ENCODE results near the gene TEK.
A peak's percentile ranks its signal among the peaks of the same experiment; 100 is the strongest.

TEK gene

DNA sequence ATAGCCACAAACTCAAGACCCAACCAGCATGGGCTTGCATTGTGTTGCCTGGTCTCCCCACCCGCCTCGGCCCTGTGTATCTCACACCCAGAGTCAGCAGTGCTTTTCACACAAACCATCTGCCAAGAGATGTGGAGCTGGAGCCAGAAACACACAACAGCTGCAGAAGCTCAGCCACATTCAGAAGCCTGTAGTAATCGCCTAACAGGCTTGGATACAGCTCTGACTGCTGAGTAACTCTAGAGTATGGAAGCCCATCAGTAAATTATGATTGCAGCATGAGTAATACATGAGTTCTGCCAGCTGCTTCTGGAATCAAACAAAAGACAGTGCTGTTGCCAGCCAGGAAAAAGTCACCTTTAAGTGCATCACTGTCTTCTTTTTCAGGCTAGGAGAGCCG is 16.0 kb downstream of the TEK start:
- peak; percentile 95 for DNase-seq

DNA sequence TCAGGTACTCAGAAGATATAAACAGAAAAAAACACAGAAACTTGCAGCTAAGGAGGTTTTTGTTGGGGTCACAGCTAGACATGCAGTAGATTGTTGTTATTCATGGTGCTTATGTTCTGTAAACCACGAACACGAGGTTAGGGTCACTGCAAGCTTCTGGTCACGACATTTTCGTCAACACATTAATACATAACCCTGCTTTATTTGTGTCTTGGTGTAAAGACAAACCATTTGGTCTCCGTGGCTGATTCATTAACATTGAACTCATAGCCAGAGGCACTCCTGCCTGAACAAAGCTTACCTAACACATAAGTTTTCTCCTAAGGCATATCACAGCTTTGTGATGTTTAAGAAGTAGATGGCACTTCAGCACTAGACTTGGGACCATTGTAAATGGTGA is 16.9 kb downstream of the TEK start:
- no peak for DNase-seq

DNA sequence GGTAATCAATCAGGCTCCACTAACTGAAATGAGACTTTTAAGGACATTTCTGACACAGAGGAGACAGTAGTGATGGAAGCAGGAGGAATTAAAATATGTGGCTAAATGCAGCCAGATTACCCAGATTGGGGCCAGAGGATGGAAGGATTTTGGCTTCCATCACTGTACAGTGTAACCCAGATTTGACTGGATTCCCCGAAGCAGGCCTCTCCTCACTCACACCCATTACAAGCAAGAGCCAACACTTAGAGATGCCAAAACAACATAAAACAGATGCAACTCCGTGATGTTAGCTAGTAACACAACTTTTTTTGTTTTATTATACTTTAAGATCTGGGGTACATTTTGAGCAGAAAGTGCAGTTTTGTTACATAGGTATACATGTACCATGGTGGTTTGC is 17.6 kb downstream of the TEK start:
- peak; percentile 66 for DNase-seq

DNA sequence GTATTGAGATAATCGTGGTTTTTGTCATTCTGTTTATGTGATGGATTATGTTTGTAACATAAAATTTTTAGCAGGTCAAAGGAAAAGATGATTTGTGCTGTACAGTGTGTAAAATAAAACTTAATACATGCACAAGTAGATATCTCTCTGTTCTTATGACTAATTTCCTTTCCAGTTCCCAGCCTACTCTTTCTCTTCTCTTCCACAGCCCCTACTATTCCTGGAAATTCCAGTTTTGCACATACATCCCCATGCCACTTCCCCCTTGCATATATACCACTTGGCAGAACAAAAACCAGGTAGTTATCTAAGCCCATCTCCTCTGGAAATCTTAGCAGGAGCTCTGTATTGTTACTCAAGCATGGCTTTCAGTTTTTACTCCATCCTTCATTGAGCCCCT is 20.2 kb downstream of the TEK start:
- no peak for DNase-seq

DNA sequence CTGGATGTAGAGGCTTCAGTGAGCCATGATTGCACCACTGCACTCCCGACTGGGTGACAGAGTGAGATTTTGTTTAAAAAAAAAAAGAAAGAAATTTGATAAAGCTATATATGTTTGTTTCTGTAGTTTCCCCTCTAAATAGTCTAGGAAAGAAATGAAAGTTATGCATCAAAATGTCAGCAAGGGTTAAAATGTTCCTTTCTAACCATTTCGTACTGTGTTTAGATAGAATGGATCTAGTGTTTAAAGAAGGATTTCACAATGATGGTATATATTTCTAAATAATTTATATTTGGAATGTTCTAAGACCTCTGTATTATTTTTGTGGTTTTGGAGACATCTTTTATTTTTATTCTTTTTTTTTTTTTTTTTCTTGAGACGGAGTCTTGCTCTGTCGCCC is 22.7 kb downstream of the TEK start:
- no peak for DNase-seq

DNA sequence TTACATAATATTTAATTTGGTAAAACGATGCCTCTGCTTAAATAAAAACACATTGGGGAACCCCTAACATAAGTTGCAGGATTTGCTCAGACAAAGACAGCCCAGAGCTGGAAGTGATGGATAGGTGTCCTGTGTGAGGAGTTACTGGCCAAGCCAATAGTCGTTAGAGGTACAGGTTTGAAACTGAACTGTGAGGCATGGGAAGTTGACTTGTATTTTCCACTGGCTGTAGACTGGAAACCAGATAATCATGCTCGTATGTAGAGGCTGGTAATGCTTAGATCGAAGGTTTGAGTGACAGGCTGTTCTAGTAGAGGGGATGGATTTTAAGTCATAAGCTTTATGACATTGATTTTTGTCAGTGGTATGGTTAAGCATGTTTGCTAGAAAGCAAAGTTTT is 24.8 kb downstream of the TEK start:
- DNase-seq, result no peak

DNA sequence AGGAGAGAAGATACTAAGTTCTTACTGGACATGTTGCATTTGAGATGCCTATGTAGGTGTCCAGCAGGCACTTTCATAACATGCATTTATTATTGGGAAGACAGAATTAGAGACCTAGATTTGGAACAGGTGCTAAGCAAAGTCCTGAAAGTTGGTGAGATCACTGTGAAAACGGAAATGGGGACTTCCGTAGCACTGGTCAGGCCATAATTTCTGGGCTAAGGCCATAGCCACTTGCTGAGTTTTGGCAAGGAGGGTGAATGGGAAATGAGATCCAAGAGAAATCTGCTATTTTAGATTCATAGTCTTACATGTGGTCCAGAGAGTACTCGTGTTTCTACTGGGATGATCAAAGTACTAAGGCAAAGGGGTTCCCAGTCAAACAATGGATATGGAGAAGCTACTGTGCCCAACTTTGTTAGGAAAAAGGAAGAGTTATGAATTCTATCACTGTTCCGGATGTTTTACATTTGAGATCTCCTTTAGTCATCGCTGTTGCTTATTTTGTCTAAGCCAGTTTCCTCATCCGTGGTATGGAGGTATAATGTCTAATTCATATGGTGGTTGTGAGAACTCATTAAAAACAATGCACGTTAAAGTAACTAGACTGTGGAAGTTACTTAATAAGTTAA is 33.4 kb downstream of the TEK start:
- DNase-seq, result no peak

DNA sequence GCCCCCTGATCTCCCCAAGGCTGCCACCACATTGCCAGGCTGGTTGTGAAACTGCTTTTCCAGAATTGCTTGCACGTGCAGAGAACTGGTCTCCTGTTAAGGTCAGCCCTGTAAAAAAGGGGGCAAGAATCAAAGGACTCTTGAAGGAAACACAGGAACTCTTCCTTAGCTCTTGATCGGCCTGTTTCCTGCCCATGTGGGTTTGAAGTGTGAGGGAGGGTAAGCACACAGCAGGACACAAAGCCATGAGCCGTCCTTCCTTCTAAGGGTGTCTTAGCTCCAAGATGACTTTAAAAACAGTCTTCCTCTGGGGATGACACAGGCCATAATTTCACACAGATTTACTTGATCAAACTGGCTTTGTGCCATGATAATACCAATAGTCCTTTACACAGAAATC is 36.1 kb downstream of the TEK start:
- no peak for DNase-seq

DNA sequence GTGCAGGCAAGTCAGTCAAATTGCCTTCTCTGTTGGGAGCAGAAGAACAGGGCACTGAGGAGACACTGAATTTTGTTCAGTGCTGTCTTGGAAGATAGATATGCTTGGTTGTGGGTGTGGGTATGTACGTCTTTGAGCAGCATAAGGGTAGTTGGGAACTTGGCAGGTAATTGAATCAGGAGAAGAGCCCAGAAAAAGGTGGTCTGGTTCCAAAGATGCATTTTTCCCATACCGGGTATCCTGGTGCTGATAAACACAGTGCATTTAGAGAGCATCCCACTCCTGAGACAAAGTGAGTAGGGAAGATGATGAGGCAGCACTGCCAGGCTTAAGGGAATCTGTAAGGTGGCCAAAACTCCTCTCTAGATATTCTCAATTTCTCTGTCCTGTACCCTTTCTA is 40.6 kb downstream of the TEK start:
- no peak for DNase-seq

DNA sequence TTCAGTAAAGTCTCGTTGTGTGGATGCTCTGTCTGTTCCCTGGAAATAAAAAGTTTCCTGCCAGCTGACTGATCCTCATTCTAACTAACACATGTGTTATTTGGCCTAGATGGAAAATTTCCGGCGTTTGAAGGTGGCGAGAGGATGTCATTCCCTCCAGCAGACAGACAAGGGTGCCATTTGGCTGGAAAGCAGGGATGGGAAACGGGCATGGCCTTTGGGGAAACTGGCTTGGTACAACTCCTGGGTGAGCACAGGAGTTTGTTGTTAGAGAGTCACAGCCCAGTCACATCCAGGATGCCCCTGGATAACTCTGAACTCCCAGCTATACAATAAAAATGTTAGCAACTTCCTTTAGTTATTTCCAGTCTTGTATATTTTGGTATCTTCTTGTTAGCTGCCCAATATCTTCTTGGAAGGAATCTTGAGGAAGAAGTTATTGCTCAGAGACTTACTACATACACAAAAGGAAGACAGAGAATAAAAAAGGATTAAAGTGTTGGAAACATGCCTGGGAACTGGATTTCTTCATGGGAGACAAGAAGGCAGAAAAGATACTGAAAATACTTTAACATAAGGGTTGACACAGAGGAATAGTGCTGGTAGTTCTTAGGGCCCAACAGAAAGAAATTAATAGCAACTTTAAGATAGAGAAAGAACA is 41.9 kb downstream of the TEK start:
- peak; percentile 40 for DNase-seq

DNA sequence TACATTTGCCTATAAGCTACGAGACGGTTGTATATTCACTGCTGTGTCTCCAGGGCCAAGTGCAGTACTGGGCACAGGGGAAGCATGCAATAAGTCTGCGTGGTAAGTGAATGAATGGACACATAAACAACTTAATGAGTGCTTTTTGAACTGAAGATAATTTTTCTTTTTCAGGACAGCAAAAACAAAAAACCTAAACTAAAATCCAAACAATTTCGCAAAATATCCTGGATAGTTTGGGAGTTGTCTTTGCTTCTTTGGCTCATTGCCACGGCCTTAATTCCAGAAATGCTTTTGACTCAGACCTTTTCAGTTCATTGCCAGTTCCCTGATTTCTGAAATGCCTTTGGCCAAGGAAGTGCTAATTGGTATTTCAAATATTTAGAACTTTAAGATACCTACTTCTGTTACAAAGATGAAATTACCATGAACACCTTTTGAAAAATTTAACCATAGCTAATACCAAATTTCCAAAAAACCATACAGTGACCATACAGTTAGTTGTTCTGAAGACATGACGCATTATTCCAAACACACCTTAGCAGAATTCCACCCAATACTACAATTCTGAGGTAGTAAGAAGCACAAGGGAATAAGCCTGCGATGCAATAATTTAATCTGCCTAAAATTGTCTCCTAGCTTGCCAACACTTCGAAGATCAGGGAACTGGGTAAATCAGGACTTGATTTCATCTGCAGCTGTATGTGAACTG is 42.8 kb downstream of the TEK start:
- DNase-seq, result no peak

DNA sequence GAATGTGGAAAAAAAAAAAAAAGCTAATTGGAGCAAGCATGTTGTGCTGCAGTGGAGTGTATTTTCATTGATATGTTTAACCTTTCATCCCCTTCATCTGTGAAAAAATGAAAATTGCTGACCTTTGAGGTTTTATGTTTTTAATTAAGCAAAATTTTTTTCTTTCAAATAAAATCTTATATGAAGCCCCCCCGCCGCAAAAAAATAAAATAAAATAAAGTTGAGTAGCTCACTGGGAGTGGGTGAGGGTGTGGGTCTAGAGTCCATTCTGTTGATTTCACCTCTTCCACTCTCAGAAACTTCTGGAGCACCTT is 43.3 kb downstream of the TEK start:
- DNase-seq, result no peak

DNA sequence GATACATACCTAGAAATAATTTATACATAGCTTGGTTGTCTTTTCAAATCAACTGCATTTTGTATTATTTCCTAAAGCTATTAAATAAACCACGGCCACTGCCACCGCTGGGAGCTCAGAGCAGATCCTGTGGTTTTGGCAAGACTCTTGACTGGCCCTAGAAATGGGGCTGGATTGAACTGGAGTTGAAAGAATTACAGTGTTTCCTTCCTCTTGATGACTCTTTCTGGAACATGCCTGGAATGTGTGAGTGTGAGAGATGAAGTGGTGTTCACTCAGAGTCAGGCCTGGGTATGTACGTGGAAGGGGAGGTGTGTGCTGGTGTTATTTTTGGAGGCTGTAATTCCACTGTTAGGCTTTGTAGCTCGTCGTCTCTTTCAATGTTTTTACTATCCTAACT is 45.9 kb downstream of the TEK start:
- DNase-seq, result peak; percentile 47

DNA sequence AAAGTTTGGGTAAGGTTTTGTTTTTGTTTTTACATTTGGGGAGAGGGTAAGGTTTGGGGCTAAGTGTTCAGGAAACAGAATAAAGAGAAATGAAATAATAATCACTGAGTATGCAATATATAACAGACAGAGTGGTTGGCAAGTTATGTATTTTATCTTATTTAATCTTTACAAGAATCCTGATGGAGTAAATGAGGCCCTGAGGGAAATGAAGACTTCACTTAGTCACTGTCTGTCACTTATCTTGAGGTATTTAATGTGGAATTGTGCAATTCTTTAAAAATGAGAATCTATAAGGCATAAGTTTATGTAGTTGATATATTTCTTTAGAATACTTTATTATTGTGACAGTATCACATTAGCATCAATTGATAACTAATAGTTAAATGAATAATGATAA is 48.1 kb downstream of the TEK start:
- no peak for DNase-seq

DNA sequence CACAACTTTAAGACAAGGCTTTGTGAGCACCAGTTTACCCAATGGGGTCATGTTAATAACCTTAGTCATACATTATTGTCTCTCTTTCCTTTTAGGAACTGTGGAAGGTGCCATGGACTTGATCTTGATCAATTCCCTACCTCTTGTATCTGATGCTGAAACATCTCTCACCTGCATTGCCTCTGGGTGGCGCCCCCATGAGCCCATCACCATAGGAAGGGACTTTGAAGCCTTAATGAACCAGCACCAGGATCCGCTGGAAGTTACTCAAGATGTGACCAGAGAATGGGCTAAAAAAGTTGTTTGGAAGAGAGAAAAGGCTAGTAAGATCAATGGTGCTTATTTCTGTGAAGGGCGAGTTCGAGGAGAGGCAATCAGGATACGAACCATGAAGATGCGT is 48.7 kb downstream of the TEK start:
- no peak for DNase-seq

DNA sequence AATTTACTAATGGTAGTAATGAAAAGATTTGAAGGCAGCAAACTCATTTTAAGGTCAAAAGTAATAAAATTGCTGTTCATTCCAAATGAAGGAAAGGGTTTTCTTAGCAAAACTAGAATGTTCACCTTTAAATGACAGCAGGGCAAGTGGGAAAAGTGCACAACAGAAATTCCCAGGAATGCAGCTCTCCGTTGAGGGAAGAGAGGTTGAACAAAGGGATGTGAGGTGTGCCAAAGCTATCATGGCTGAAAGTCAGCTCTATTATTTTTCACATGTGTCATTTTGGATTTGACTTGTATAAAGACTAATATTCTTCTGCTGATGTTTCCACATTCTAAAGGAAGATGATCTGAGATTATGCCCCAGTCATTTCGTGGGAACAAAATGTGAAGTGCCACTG is 51.6 kb downstream of the TEK start:
- DNase-seq, result no peak

DNA sequence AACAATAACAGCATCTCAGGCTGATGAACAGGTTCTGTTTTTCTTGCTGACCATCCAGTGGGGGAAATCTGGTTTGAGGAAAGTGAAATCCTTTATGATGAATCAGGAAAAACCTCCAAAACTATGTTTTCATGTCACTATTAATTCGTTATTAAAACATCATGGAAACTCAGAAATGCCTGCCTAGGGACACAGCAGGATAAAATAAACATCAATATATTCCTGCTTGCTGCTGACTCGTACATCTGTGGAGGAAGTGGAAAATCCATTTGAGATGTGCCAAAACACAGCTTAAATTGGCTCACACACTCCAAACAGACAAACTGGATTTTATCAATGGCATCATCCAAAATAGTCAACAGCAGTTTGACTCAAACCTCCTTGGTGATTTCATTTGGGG is 53.0 kb downstream of the TEK start:
- DNase-seq, result peak; percentile 54

DNA sequence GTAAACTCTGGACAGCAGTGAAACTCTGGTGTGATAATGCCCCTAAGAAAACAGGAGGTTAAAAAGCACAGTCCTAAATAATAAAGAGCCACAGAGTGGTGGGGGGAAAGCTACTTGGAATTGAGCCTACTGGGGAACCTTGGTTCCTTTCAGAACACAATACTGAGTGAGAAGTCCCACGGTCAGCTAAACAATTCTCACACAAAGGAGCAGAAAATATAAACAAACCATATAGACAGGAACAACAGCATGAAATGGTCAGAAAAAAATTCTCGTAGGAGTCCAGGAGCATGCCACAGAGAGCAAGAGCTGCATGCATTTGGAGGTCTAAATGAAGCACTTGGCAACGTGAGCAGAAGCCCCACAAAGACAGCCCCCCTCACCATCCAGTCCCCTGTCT is 56.0 kb downstream of the TEK start:
- no peak for DNase-seq

DNA sequence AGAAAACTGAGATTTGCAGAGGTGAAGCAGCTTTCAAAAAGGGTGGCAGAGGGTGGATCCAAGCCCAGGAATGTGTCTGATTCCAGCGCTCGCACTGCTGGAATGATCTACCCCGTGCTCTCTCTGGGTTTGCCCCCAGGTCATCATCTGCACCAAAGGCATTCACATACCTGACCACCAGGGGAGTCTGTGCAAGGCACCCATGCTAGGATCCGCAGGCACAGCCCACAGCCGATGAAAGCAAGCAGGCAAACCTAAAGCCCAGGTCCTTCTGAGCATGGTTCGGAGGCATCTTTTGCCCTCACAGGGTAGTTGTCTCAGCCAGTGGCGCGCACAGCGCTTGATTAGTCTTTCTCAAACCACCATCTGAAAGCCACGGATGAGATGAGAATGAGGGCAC is 56.6 kb downstream of the TEK start:
- DNase-seq, result no peak

DNA sequence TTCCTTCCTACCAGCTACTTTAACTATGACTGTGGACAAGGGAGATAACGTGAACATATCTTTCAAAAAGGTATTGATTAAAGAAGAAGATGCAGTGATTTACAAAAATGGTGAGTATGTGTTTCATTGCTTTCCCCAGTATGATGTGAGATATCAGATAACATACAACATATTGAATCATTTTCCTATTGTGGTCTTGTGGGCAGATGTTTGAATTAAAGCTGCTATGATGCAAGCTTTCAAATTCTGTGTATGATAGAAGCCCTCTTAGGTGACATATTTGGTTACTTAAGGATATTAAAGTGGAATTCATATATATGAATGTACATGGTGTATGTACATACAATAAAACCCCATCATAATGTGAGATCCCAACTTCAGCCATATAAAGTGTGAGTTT is 59.5 kb downstream of the TEK start:
- no peak for DNase-seq

DNA sequence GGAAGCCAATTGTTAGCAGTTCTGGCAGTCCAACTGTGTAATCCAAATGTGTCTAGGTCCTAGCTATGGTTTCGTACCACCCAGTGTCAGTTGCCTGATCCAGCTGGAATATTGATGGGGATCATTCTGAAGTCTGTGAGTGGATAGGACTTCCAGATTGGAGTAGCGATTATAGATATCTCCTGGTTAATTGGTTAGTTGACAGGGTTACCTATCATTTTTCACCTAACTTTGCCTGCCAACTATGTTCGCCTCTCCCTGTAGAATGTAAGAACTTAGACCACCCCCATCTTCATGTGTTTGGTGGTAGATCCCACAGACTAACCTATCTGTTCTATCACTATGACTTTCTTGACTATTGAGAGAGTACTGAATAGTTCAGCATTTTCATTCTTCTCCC is 59.9 kb downstream of the TEK start:
- DNase-seq, result no peak

DNA sequence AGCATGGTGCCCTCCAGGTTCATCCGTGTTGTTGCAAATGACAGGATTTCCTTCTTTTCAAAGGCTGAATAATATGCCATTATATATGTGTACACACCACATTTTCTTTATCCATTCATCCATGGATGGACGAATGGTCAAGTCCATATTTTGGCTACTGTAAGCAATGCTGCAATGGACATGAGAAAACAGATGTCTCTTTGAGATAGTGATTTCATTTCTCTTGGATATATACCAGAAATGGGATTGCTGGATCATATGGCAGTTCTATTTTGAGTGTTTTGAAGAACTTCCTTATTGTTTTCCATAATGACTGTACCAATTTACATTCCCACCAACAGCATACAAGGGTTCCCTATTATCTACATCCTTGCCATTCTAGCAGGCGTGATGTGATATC is 67.9 kb downstream of the TEK start:
- DNase-seq, result no peak

DNA sequence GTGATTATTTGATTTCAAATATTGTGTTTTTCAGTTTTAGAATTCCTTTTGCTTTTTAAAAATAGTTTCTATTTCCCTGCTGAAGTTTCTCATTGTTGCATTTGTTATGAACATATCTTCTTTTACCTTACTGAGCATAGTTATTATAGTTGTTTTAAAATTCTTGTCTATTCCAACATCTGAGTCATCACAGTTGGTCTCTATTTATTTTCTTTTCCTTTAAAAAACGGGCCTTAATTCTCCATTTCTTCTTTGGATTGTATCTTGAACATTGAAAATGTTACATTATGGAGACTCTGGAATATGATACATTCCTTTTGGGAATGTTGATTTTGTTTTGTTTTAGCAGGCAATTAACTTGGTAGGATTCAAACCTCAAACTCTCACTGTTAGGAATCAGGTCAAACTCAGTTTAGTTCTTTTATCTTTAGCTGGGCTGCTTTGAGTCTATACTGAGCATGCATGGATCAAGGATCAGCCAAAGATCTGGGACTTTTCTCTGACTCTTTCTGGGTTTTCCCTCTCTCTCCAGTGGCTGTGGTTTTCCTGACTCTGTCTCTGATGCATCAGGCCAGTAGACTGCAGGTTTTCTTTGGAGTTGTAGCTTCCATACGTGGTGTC is 70.3 kb downstream of the TEK start:
- no peak for DNase-seq

DNA sequence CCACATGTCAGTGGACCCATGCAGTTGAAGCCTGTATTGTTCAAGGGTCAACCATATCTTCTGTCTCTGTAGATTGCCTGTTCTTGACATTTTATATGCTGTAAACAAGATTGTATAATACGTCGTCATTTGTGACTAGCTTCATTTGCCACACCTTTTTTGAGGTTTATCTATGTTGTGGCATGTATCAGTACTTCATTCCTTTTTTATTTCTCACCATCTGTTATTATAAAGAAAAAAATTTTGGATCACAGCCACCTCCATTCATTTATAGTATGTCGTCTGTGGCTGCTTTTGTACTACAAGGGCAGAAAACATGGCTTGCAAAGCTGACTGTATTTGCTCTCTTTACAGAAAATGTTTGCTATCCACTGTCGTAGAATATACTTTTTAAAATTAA is 72.4 kb downstream of the TEK start:
- DNase-seq, result no peak

All from right hindlimb (tissue), 1 donor.